Thoracic aorta (tissue), 2 donors: ENCODE data around the gene EEPD1. TPM values are rescaled to one million over a fixed set of nuclear protein-coding genes. Genes with fewer than 3 reads are reported as not detected.

ENCODE experiments used
- ATAC-seq: fragments of 150-250 bp; one replicate; pipeline ENCODE4 v1.8.0; 2017; ENCODE audit warnings: low read depth; ENCODE audit not compliant: insufficient number of reproducible peaks, low FRiP score
- DNase-seq: peaks from one replicate; pipeline ENCODE4 v3.0.0-alpha.2; 2020; ENCODE audit warnings: low spot score
- H3K27ac ChIP-seq, 2 donors: fragments of 200-600 bp; sonication (generic); 1 replicate in 1 of 2; 2 replicates in 1 of 2; pipeline ENCODE4 v1.5.1; 2016; ENCODE audit warnings: mild to moderate bottlenecking in 2 of 2, moderate library complexity in 2 of 2
- H3K27me3 ChIP-seq: fragments of 200-600 bp; sonication (generic); replicated peaks from 2 replicates; pipeline ENCODE4 v1.6.0; 2016; ENCODE audit warnings: mild to moderate bottlenecking; ENCODE audit not compliant: insufficient read depth
- H3K36me3 ChIP-seq: fragments of 200-600 bp; sonication (generic); one replicate; pipeline ENCODE4 v1.5.1; 2016
- H3K4me1 ChIP-seq, 2 donors: fragments of 200-600 bp; sonication (generic); 1 replicate in 1 of 2; 2 replicates in 1 of 2; pipeline versions ENCODE4 v1.5.1 to v1.6.0; 2016; ENCODE audit warnings: low read depth in 2 of 2, mild to moderate bottlenecking in 1 of 2; ENCODE audit not compliant: control insufficient read depth in 1 of 2
- H3K4me3 ChIP-seq: fragments of 200-600 bp; sonication (generic); 2 replicates; pipeline ENCODE4 v1.5.1; 2016; ENCODE audit warnings: mild to moderate bottlenecking
- H3K9me3 ChIP-seq: fragments of 200-600 bp; sonication (generic); 2 replicates; pipeline ENCODE4 v1.5.1; 2016
- CTCF ChIP-seq: fragments of 200-600 bp; sonication (generic); IDR thresholded peaks from one replicate; pipeline ENCODE4 v1.5.1; 2019; ENCODE audit warnings: antibody characterized with exemption
- total RNA-seq, 2 donors: library from RNA; depleted of rRNA; stranded (reverse); fragments of >200 nt; gene quantifications; one replicate each; pipeline versions ENCODE4 v1.1.0 to v1.2.3, GENCODE V29; 2016

The EEPD1 gene
- total RNA-seq, 2 donors from 2014 or later, result 14.6 to 17.4 TPM

- DNase-seq (no peak), ATAC-seq (no peak)
- Histone ChIP-seq H3K27me3 (no peaks in the 10 kb centered on the region), H3K4me3 (no peak overlapping the region), H3K9me3 (no peaks in the 10 kb centered on the region), H3K27ac (no peak overlapping the region), H3K4me1 (peaks cover 6 to 7% of the 10 kb centered on the region in 2 donors), H3K36me3 (no peaks in the 10 kb centered on the region)
- TF ChIP-seq CTCF, result no peak
These were observed 42.5 kb upstream of the EEPD1 start for GRCh38 chr7:36110584-36110983.

GRCh38 chr7:36112969-36113368 is 40.1 kb upstream of the EEPD1 start:
- Histone ChIP-seq H3K27me3 (no peaks in the 10 kb centered on the region), H3K9me3 (no peaks in the 10 kb centered on the region), H3K36me3 (no peaks in the 10 kb centered on the region), H3K4me1 (peaks cover 27 to 31% of the 10 kb centered on the region in 2 donors), H3K4me3 (no peak overlapping the region), H3K27ac (no peak overlapping the region)
- DNase-seq (no peak), ATAC-seq (no peak)
- TF ChIP-seq CTCF, result no peak

DNA sequence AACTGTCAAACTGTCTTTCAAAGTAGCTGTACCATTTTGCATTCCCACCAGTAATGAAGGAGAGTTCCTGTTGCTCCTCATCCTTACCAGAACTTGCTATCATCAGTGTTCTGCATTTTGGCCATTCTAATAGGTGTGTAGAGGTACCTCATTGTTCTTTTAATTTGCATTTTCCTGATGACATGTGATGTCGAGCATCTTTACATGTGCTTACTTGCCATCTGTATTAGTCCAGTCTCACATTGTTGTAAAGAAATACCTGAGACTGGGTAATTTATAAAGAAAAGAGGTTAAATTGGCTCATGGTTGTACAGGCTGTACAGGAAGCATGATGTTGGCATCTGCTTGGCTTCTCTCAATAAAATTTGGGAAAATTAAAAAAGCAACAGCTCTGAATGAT is 38.7 kb upstream of the EEPD1 start:
- Histone ChIP-seq H3K36me3 (no peaks in the 10 kb centered on the region), H3K9me3 (no peaks in the 10 kb centered on the region), H3K27me3 (no peaks in the 10 kb centered on the region), H3K4me1 (peaks cover 36 to 45% of the 10 kb centered on the region in 2 donors), H3K4me3 (no peak overlapping the region), H3K27ac (no peak overlapping the region)
- TF ChIP-seq CTCF, result no peak
- DNase-seq (no peak), ATAC-seq (no peak)

DNA sequence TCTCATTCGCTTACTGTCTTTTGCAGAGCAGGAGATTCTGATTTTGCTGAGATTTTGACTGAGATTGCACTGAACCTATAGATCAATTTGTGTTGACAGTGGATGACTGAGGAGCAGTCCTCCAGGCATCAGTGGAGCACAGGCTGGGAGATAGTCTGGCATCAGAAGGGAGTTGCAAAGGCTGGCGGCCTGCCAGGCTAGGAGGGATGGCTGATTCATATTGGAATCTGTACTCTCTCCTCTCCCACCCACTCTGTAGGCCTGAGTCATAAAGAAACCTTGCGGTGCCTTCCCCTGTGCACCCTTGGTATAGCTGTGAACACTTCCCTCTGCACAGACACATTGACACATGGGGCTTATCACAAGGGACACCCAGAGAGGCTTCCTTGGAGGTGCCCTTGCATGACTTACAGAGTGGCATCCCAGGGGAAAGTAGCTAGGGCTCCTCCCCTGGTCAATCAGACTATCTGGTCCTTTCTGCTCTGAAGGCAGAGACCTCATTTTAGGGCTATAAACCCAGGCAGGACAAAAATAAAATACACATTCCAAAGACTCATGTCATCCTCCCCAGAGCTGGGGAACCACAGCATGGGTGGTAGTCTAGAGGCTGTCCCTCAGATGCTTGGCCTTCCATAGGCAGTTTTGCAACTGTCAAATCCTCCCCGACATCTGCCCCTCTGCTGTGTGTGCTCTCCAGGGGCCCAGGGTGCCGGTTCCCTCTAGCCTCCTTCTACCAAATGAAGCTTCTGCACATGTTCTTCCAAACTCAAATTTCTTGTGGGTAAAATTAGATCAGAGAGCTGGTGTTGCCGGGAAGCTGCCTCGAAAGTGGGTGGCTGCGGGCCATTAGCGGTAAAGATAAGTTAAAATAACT is 37.4 kb upstream of the EEPD1 start:
- peaks cover 36 to 57% of the 10 kb centered on the region in 2 donors for H3K4me1 ChIP-seq
- peak; percentile 37 for ATAC-seq
- peak; percentile 72 for DNase-seq
- H3K4me3 ChIP-seq, result peak overlapping the region; percentile 26
- no peak for TF ChIP-seq CTCF
- H3K36me3 ChIP-seq, result no peaks in the 10 kb centered on the region
- H3K9me3 ChIP-seq, result no peaks in the 10 kb centered on the region
- peak overlapping the region; percentile 77 to 90 for H3K27ac ChIP-seq
- H3K27me3 ChIP-seq, result no peaks in the 10 kb centered on the region

DNA sequence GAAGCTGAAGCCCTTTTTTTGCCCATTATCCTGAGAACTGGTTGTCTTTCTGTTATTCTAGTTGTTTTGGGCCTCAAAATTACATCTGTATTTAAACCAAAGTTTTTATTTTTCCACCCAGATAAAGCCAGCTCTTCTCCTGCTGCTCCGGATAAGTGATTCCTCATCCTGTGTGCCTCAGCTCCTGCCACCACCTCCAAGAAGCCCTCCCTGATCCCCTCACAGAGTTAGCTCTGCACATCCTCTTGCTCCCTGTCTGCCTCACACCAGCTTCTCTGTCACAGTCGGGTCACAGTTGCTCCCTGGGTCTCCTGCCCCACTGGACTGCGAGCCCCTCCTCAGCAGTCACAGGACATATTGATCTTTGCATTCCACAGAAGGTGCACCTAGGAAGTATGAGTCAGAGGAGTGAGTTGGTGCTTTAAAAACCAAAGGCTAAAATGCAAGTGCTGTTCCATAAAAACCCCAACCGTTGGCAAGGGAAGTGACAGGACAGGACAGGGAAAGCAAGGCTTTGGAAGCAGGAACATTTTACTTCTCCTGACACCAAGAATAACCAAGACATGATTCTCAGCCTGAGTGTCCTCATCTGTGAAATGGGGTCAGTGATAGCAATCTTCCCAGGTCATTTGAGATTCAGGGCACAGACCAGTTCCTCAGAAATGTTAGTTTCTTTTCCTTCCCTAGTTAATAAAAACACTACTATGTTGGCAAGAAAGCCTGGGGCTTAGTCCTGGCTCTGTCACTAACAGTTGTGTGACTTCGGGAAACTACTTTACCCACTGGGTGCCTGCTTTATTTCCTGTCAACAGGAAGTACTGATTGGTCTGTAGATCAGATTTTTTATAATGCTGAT is 36.5 kb upstream of the EEPD1 start:
- no peaks in the 10 kb centered on the region for H3K27me3 ChIP-seq
- peak overlapping the region; percentile 26 for H3K4me3 ChIP-seq
- H3K27ac ChIP-seq, result peak overlapping the region; percentile 77 to 90
- no peak for TF ChIP-seq CTCF
- H3K9me3 ChIP-seq, result no peaks in the 10 kb centered on the region
- H3K4me1 ChIP-seq, result peaks cover 36 to 57% of the 10 kb centered on the region in 2 donors
- no peaks in the 10 kb centered on the region for H3K36me3 ChIP-seq
- DNase-seq, result no peak
- ATAC-seq, result no peak
